Rectal smooth muscle tissue (tissue), 1 donor: ENCODE measurements around the gene AQP9.

Experiments
- H3K27ac ChIP-seq: one replicate; pipeline ENCODE4 v1.7.0; 2013; ENCODE audit warnings: low read depth, low read length, inconsistent platforms
- H3K27me3 ChIP-seq: one replicate; pipeline ENCODE4 v1.7.0; 2013; ENCODE audit warnings: low read length; ENCODE audit not compliant: control insufficient read depth, insufficient read depth
- H3K36me3 ChIP-seq: one replicate; pipeline ENCODE4 v1.7.0; 2013; ENCODE audit warnings: low read length; ENCODE audit not compliant: control insufficient read depth, insufficient read depth
- H3K4me1 ChIP-seq: one replicate; pipeline ENCODE4 v1.7.0; 2013; ENCODE audit warnings: low read length; ENCODE audit not compliant: control insufficient read depth, insufficient read depth
- H3K4me3 ChIP-seq: one replicate; pipeline ENCODE4 v1.7.0; 2013; ENCODE audit warnings: low read length
- H3K9ac ChIP-seq: one replicate; pipeline ENCODE4 v1.7.0; 2013; ENCODE audit warnings: low read length

Gene AQP9

GRCh38 chr15:58167095-58167691 is 29.0 kb downstream of the AQP9 start:
- H3K36me3 ChIP-seq: no peaks in the 10 kb centered on the region

GRCh38 chr15:58169934-58170333 is 31.8 kb downstream of the AQP9 start:
- no peaks in the 10 kb centered on the region for H3K36me3 ChIP-seq
- no peaks in the 10 kb centered on the region for H3K4me1 ChIP-seq
- H3K4me3 ChIP-seq: no peak overlapping the region
- H3K27ac ChIP-seq: no peak overlapping the region
- H3K27me3 ChIP-seq: no peaks in the 10 kb centered on the region
- H3K9ac ChIP-seq: no peak overlapping the region

More at GRCh38 chr15:58167095-58167691, 29.0 kb downstream of the AQP9 start:
- Histone ChIP-seq H3K27me3 (no peaks in the 10 kb centered on the region), H3K9ac (no peak overlapping the region), H3K27ac (no peak overlapping the region), H3K4me1 (no peaks in the 10 kb centered on the region), H3K4me3 (no peak overlapping the region)

- no peak overlapping the region for H3K9ac ChIP-seq
- H3K27me3 ChIP-seq: no peaks in the 10 kb centered on the region
- H3K4me3 ChIP-seq: no peak overlapping the region
- no peaks in the 10 kb centered on the region for H3K4me1 ChIP-seq
- H3K27ac ChIP-seq: no peak overlapping the region
- H3K36me3 ChIP-seq: no peaks in the 10 kb centered on the region
These were observed 33.4 kb downstream of the AQP9 start for GRCh38 chr15:58171476-58172061.

GRCh38 chr15:58174709-58175108 is 36.5 kb downstream of the AQP9 start:
- no peak overlapping the region for H3K9ac ChIP-seq
- H3K4me3 ChIP-seq: no peak overlapping the region
- H3K36me3 ChIP-seq: no peaks in the 10 kb centered on the region
- no peaks in the 10 kb centered on the region for H3K4me1 ChIP-seq
- no peak overlapping the region for H3K27ac ChIP-seq
- no peaks in the 10 kb centered on the region for H3K27me3 ChIP-seq

GRCh38 chr15:58175955-58176354 is 37.8 kb downstream of the AQP9 start:
- Histone ChIP-seq H3K27me3 (no peaks in the 10 kb centered on the region), H3K27ac (no peak overlapping the region), H3K9ac (no peak overlapping the region), H3K36me3 (no peaks in the 10 kb centered on the region), H3K4me1 (no peaks in the 10 kb centered on the region), H3K4me3 (no peak overlapping the region)

GRCh38 chr15:58178668-58179067 is 40.5 kb downstream of the AQP9 start:
- H3K36me3 ChIP-seq: no peaks in the 10 kb centered on the region
- H3K4me3 ChIP-seq: no peak overlapping the region
- no peaks in the 10 kb centered on the region for H3K27me3 ChIP-seq
- no peaks in the 10 kb centered on the region for H3K4me1 ChIP-seq
- no peak overlapping the region for H3K27ac ChIP-seq
- no peak overlapping the region for H3K9ac ChIP-seq

GRCh38 chr15:58179206-58179605 is 41.0 kb downstream of the AQP9 start:
- H3K27me3 ChIP-seq: no peaks in the 10 kb centered on the region
- H3K27ac ChIP-seq: no peak overlapping the region
- no peak overlapping the region for H3K4me3 ChIP-seq
- H3K4me1 ChIP-seq: no peaks in the 10 kb centered on the region
- no peak overlapping the region for H3K9ac ChIP-seq
- no peaks in the 10 kb centered on the region for H3K36me3 ChIP-seq

- Histone ChIP-seq H3K27ac (no peak overlapping the region), H3K9ac (no peak overlapping the region), H3K4me1 (no peaks in the 10 kb centered on the region), H3K4me3 (no peak overlapping the region), H3K36me3 (no peaks in the 10 kb centered on the region), H3K27me3 (no peaks in the 10 kb centered on the region)
These were observed 41.7 kb downstream of the AQP9 start for GRCh38 chr15:58179741-58180381.

- Histone ChIP-seq H3K27me3 (no peaks in the 10 kb centered on the region), H3K27ac (no peak overlapping the region), H3K4me1 (no peaks in the 10 kb centered on the region), H3K4me3 (no peak overlapping the region), H3K36me3 (no peaks in the 10 kb centered on the region), H3K9ac (no peak overlapping the region)
These were observed 44.4 kb downstream of the AQP9 start for GRCh38 chr15:58182460-58183163.

GRCh38 chr15:58185439-58185838 is 47.3 kb downstream of the AQP9 start:
- Histone ChIP-seq H3K27ac (no peak overlapping the region), H3K4me1 (no peaks in the 10 kb centered on the region), H3K4me3 (no peak overlapping the region), H3K36me3 (no peaks in the 10 kb centered on the region), H3K27me3 (no peaks in the 10 kb centered on the region), H3K9ac (no peak overlapping the region)

GRCh38 chr15:58189148-58189811 is 51.1 kb downstream of the AQP9 start:
- Histone ChIP-seq H3K9ac (no peak overlapping the region), H3K36me3 (no peaks in the 10 kb centered on the region), H3K4me3 (no peak overlapping the region), H3K4me1 (no peaks in the 10 kb centered on the region), H3K27me3 (no peaks in the 10 kb centered on the region), H3K27ac (no peak overlapping the region)

GRCh38 chr15:58190419-58190818 is 52.2 kb downstream of the AQP9 start:
- H3K9ac ChIP-seq: no peak overlapping the region
- no peaks in the 10 kb centered on the region for H3K4me1 ChIP-seq
- H3K27ac ChIP-seq: no peak overlapping the region
- no peaks in the 10 kb centered on the region for H3K36me3 ChIP-seq
- no peaks in the 10 kb centered on the region for H3K27me3 ChIP-seq
- H3K4me3 ChIP-seq: no peak overlapping the region
